Measurements from ENCODE around the gene MAST4. TPM values are rescaled to one million over a fixed set of nuclear protein-coding genes. Genes with fewer than 3 reads are reported as not detected.

Gene MAST4
- total RNA-seq, 1 donor from 2014 or later: 22.3 TPM

GRCh38 chr5:66805514-66806430 lies 209.6 kb downstream of the MAST4 start:
- Histone ChIP-seq H3K36me3 (ENCODE audit: insufficient read depth, low read length) (no peaks in the 10 kb centered on the region), H2AFZ (ENCODE audit: low read depth, low read length) (no peak overlapping the region), H3K9me3 (ENCODE audit: insufficient read depth, low read depth, low read length) (no peaks in the 10 kb centered on the region), H3K9ac (ENCODE audit: low read length) (no peak overlapping the region), H3K4me2 (ENCODE audit: low read length) (no peak overlapping the region), H3K27ac (ENCODE audit: low read depth, low read length) (no peak overlapping the region), H3K79me2 (ENCODE audit: insufficient read depth, low read length) (no peaks in the 10 kb centered on the region), H3K27me3 (ENCODE audit: insufficient read depth, low read length) (no peaks in the 10 kb centered on the region), H3K4me3 (ENCODE audit: insufficient read depth, low read depth, low read length) (no peak overlapping the region), H3K4me1 (ENCODE audit: insufficient read depth, low read length) (no peaks in the 10 kb centered on the region), H4K20me1 (ENCODE audit: insufficient read depth, low read length) (no peaks in the 10 kb centered on the region)
- no peak overlapping the region for H3K27ac Mint-ChIP-seq (ENCODE audit: unreplicated experiment)
- H3K4me1 Mint-ChIP-seq (ENCODE audit: low read depth, unreplicated experiment): no peaks in the 10 kb centered on the region
- H3K9me3 Mint-ChIP-seq (ENCODE audit: unreplicated experiment): no peaks in the 10 kb centered on the region
- H3K4me3 Mint-ChIP-seq (ENCODE audit: unreplicated experiment): no peak overlapping the region
- FAIRE-seq (no peak), DNase-seq (ENCODE audit: low read depth) (no peak)
- no peak for TF ChIP-seq EZH2 (IDR thresholded peaks at IDR 0.05; ENCODE audit: insufficient read depth, low read length)
- TF ChIP-seq, protein P1, sequence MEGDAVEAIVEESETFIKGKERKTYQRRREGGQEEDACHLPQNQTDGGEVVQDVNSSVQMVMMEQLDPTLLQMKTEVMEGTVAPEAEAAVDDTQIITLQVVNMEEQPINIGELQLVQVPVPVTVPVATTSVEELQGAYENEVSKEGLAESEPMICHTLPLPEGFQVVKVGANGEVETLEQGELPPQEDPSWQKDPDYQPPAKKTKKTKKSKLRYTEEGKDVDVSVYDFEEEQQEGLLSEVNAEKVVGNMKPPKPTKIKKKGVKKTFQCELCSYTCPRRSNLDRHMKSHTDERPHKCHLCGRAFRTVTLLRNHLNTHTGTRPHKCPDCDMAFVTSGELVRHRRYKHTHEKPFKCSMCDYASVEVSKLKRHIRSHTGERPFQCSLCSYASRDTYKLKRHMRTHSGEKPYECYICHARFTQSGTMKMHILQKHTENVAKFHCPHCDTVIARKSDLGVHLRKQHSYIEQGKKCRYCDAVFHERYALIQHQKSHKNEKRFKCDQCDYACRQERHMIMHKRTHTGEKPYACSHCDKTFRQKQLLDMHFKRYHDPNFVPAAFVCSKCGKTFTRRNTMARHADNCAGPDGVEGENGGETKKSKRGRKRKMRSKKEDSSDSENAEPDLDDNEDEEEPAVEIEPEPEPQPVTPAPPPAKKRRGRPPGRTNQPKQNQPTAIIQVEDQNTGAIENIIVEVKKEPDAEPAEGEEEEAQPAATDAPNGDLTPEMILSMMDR (IDR thresholded peaks at IDR 0.05; ENCODE audit: insufficient read depth, low read depth, low read length): no peak
- H3K36me3 Mint-ChIP-seq (ENCODE audit: low read depth, unreplicated experiment): no peaks in the 10 kb centered on the region
- H3K27me3 Mint-ChIP-seq (ENCODE audit: low read depth, unreplicated experiment): peaks cover 4% of the 10 kb centered on the region

DNA sequence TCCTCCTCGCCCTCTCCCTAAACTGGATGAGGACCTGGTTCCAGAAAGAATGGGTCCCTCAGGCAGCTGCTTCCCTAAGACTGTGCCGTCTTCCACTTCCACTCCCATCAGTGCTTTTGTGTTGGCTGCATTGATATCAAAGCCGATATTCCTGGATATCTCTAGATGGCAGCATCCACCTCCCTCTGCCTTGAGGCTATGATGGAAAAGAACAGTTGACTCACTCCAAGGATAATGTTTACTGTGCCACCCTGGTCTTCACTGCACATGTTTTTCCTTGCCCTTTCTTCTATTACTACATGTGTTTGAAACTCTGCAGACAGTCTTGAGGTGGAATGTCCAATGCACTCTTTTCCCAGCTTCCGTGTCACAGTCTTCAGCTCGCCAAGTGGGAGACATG lies 211.6 kb downstream of the MAST4 start:
- H3K27ac Mint-ChIP-seq (ENCODE audit: unreplicated experiment): no peak overlapping the region
- no peak overlapping the region for H3K4me3 Mint-ChIP-seq (ENCODE audit: unreplicated experiment)
- FAIRE-seq (no peak), DNase-seq (ENCODE audit: low read depth) (peak; percentile 38)
- H3K4me1 ChIP-seq (ENCODE audit: insufficient read depth, low read length): no peaks in the 10 kb centered on the region
- H3K36me3 Mint-ChIP-seq (ENCODE audit: low read depth, unreplicated experiment): no peaks in the 10 kb centered on the region
- H3K27me3 ChIP-seq (ENCODE audit: insufficient read depth, low read length): no peaks in the 10 kb centered on the region
- TF ChIP-seq, protein P1 (IDR thresholded peaks at IDR 0.05; ENCODE audit: insufficient read depth, low read depth, low read length): peak; percentile 53
- no peak for TF ChIP-seq EZH2 (IDR thresholded peaks at IDR 0.05; ENCODE audit: insufficient read depth, low read length)
- no peak overlapping the region for H3K9ac ChIP-seq (ENCODE audit: low read length)
- H3K4me2 ChIP-seq (ENCODE audit: low read length): no peak overlapping the region
- no peaks in the 10 kb centered on the region for H3K36me3 ChIP-seq (ENCODE audit: insufficient read depth, low read length)
- no peaks in the 10 kb centered on the region for H3K79me2 ChIP-seq (ENCODE audit: insufficient read depth, low read length)
- peaks cover 4% of the 10 kb centered on the region for H3K27me3 Mint-ChIP-seq (ENCODE audit: low read depth, unreplicated experiment)
- no peak overlapping the region for H3K27ac ChIP-seq (ENCODE audit: low read depth, low read length)
- H3K4me3 ChIP-seq (ENCODE audit: insufficient read depth, low read depth, low read length): no peak overlapping the region
- H2AFZ ChIP-seq (ENCODE audit: low read depth, low read length): no peak overlapping the region
- H4K20me1 ChIP-seq (ENCODE audit: insufficient read depth, low read length): no peaks in the 10 kb centered on the region
- H3K9me3 ChIP-seq (ENCODE audit: insufficient read depth, low read depth, low read length): no peaks in the 10 kb centered on the region
- no peaks in the 10 kb centered on the region for H3K4me1 Mint-ChIP-seq (ENCODE audit: low read depth, unreplicated experiment)
- H3K9me3 Mint-ChIP-seq (ENCODE audit: unreplicated experiment): no peaks in the 10 kb centered on the region

- no peak for FAIRE-seq
- Histone ChIP-seq H3K79me2 (ENCODE audit: insufficient read depth, low read length) (no peaks in the 10 kb centered on the region), H3K36me3 (ENCODE audit: insufficient read depth, low read length) (no peaks in the 10 kb centered on the region), H3K4me2 (ENCODE audit: low read length) (no peak overlapping the region), H4K20me1 (ENCODE audit: insufficient read depth, low read length) (no peaks in the 10 kb centered on the region), H2AFZ (ENCODE audit: low read depth, low read length) (no peak overlapping the region), H3K9ac (ENCODE audit: low read length) (no peak overlapping the region), H3K27me3 (ENCODE audit: insufficient read depth, low read length) (no peaks in the 10 kb centered on the region), H3K9me3 (ENCODE audit: insufficient read depth, low read depth, low read length) (no peaks in the 10 kb centered on the region), H3K4me3 (ENCODE audit: insufficient read depth, low read depth, low read length) (no peak overlapping the region), H3K4me1 (ENCODE audit: insufficient read depth, low read length) (no peaks in the 10 kb centered on the region), H3K27ac (ENCODE audit: low read depth, low read length) (no peak overlapping the region)
- Mint-ChIP-seq H3K4me3 (ENCODE audit: unreplicated experiment) (no peak overlapping the region), H3K4me1 (ENCODE audit: low read depth, unreplicated experiment) (no peaks in the 10 kb centered on the region), H3K9me3 (ENCODE audit: unreplicated experiment) (no peaks in the 10 kb centered on the region), H3K27me3 (ENCODE audit: low read depth, unreplicated experiment) (peaks cover 4% of the 10 kb centered on the region), H3K27ac (ENCODE audit: unreplicated experiment) (no peak overlapping the region), H3K36me3 (ENCODE audit: low read depth, unreplicated experiment) (no peaks in the 10 kb centered on the region)
- no peak for DNase-seq (ENCODE audit: low read depth)
- no peak for TF ChIP-seq EZH2 (IDR thresholded peaks at IDR 0.05; ENCODE audit: insufficient read depth, low read length)
- TF ChIP-seq, protein P1 (IDR thresholded peaks at IDR 0.05; ENCODE audit: insufficient read depth, low read depth, low read length): no peak
These were observed 212.5 kb downstream of the MAST4 start for GRCh38 chr5:66808663-66809062.
